Thoracic aorta endothelial cell (primary cell): ENCODE measurements around the gene TSPAN5. TPM values are rescaled to one million over a fixed set of nuclear protein-coding genes. Genes with fewer than 3 reads are reported as not detected.

Experiments
- total RNA-seq: library from RNA; depleted of rRNA; stranded (reverse); fragments of >200 nt; gene quantifications from 2 replicates; pipeline ENCODE4 v1.2.3, GENCODE V29; 2012

TSPAN5 gene
- 55.3 and 59.9 TPM in 2 replicates for total RNA-seq

GRCh38 chr4:98658287-98659105 is at the start of gene TSPAN5:
Gene TSPAN5, minus strand, starts transcription at chr4:98658611.

